HCT116 (cell line): ENCODE results near the gene CD19.

Experiments
- ATF3 ChIP-seq: IDR thresholded peaks from 2 replicates; pipeline ENCODE4 v1.6.1; 2012
- CTCF ChIP-seq, 3 experiments: fragments of 200-600 bp in 1 of 3; sonication (generic) in 1 of 3; IDR thresholded peaks in 2 of 3; conservative IDR thresholded peaks in 1 of 3; 2 replicates each; pipeline ENCODE4 v1.5.1; 2012 to 2017; ENCODE audit warnings: low read depth in 2 of 3, low read length in 2 of 3, antibody characterized with exemption in 1 of 3, borderline replicate concordance in 1 of 3, control low read depth in 1 of 3, mild to moderate bottlenecking in 1 of 3, mixed read lengths in 1 of 3, mixed run types in 1 of 3, moderate library complexity in 1 of 3; ENCODE audit not compliant: insufficient read depth in 1 of 3
- JUND ChIP-seq: IDR thresholded peaks from 2 replicates; pipeline ENCODE4 v1.6.1; 2012
- MAX ChIP-seq: IDR thresholded peaks from 2 replicates; pipeline ENCODE4 v1.6.1; 2012
- POLR2A ChIP-seq: IDR thresholded peaks from 2 replicates; pipeline ENCODE4 v1.7.0; 2011; ENCODE audit warnings: borderline replicate concordance; ENCODE audit not compliant: insufficient read depth, insufficient read length; ENCODE audit errors: extremely low read depth
- POLR2AphosphoS5 ChIP-seq: IDR thresholded peaks from 2 replicates; pipeline ENCODE4 v1.6.1; 2011; ENCODE audit warnings: mild to moderate bottlenecking, low read depth, low read length, moderate library complexity
- ZFX ChIP-seq: fragments of 450-650 bp; IDR thresholded peaks from 2 replicates; pipeline ENCODE4 v1.6.1; 2017
- ZNF274 ChIP-seq: fragments of 200-500 bp; sonication (Bioruptor generic); IDR thresholded peaks from 2 replicates; pipeline ENCODE4 v1.6.1; 2014; ENCODE audit warnings: mild to moderate bottlenecking, low read depth, low read length, inconsistent platforms

GRCh38 chr16:28915181-28915580, 16.6 kb upstream of the CD19 start:
- TF ChIP-seq ATF3 (no peak), CTCF (IDR thresholded peaks at IDR 0.05 in 2 of 3, conservative IDR thresholded peaks at IDR 0.05 in 1 of 3; ENCODE audit: borderline replicate concordance in 1 of 3, insufficient read depth in 1 of 3, low read depth in 2 of 3, low read length in 2 of 3) (no peak), POLR2AphosphoS5 (no peak), ZNF274 (no peak), POLR2A (no peak), JUND (no peak), ZFX (no peak), MAX (no peak)
